Stimulated activated CD4-positive, alpha-beta T cell treated with anti-CD3 and anti-CD28 coated beads, Interleukin-1b, Interleukin-23, amount 100 ng/mL, for 48 hours (primary cell): ENCODE data around the gene AGAP1.

Experiments used
- DNase-seq: peaks from one replicate; pipeline ENCODE4 v3.0.0-alpha.2; 2020

Gene AGAP1

GRCh38 chr2:235553291-235553690 lies 59.4 kb downstream of the AGAP1 start:
- DNase-seq, result no peak

DNA sequence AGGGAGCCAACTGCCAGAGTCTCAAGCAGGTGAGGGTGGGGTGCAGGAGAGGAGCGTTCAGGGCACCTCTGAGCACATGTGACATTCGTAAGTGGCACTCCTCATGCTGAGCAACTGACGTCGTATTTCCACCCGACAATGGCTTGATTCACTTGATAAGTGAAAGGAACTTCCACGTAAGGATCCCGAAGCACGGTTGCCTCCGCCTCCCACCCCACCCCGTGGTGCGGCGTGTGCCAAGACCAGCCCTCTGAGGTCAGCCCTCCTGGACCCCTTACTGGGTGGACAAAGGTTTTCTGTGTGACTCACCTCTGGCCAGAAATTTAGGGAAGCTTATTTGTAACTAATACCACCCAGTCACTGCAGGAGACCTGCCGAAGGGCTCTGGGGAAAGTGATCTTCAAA lies 59.9 kb downstream of the AGAP1 start:
- no peak for DNase-seq

GRCh38 chr2:235554385-235554784 lies 60.5 kb downstream of the AGAP1 start:
- no peak for DNase-seq

DNA sequence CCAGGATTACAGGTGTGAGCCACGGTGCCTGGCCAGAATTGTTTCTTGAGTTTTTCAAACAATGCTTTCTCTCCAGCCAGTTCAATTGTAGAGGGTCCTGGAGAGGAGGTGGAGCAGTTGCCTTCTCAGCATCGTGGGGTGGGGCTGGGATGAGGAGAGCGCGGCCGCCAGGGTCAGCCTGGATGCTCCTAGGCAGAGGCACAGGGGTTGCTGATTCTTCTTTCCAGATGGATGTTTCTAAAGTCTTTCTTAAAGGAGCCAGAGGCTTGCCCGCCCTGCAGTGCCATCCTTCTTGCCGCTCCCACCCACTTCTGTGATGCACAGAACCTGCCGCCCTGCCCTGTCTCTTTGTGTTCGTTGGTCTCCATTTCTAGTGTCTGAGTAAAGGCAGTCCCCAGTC lies 61.1 kb downstream of the AGAP1 start:
- DNase-seq, result no peak

DNA sequence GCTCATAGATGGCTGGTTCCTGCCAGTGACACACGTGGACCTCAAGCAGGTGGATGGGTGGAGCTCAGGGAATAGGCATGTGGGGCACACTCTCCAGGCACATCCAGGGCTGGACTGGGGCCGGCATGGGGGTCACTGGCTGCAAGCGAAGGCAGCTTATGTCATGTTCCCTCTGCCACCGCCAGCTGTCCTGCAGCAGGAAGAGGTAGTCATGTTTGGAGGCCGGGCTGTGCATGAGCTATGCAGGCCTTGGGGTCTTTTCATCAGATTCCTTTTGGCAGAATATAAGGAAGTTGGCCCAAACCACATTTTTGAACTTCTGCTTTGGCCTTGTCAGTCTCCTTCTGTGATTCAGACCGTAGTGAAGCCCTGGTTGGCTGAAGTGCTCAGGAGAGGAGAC lies 61.5 kb downstream of the AGAP1 start:
- no peak for DNase-seq

GRCh38 chr2:235556086-235556485 lies 62.2 kb downstream of the AGAP1 start:
- DNase-seq, result no peak

- DNase-seq, result no peak
Observed at GRCh38 chr2:235556901-235557300, 63.1 kb downstream of the AGAP1 start.

GRCh38 chr2:235557903-235558302 lies 64.1 kb downstream of the AGAP1 start:
- DNase-seq, result no peak

DNA sequence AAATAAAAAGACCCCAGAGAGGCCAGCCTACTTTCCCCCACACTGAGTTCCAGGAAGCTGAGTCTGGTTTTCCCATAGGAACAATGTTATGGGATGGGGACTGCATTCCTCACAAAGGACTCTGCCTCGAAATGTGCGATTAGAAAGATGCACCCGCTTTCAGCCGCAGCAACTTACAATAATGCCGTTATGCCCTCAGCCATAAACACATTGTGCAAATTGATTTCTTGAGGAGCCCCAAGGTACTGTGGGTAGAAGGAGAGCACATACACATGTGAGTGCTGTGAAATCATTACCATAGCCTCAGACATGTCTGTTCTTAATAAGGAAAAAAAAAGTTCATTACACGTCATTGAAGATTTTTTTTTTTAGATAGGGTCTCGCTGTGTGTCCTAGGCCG lies 64.7 kb downstream of the AGAP1 start:
- DNase-seq, result no peak

- DNase-seq, result no peak
Observed at GRCh38 chr2:235560345-235560744, 66.5 kb downstream of the AGAP1 start.

- no peak for DNase-seq
Observed at GRCh38 chr2:235561450-235561849, 67.6 kb downstream of the AGAP1 start.

- no peak for DNase-seq
Observed at GRCh38 chr2:235562065-235562747, 68.4 kb downstream of the AGAP1 start.

DNA sequence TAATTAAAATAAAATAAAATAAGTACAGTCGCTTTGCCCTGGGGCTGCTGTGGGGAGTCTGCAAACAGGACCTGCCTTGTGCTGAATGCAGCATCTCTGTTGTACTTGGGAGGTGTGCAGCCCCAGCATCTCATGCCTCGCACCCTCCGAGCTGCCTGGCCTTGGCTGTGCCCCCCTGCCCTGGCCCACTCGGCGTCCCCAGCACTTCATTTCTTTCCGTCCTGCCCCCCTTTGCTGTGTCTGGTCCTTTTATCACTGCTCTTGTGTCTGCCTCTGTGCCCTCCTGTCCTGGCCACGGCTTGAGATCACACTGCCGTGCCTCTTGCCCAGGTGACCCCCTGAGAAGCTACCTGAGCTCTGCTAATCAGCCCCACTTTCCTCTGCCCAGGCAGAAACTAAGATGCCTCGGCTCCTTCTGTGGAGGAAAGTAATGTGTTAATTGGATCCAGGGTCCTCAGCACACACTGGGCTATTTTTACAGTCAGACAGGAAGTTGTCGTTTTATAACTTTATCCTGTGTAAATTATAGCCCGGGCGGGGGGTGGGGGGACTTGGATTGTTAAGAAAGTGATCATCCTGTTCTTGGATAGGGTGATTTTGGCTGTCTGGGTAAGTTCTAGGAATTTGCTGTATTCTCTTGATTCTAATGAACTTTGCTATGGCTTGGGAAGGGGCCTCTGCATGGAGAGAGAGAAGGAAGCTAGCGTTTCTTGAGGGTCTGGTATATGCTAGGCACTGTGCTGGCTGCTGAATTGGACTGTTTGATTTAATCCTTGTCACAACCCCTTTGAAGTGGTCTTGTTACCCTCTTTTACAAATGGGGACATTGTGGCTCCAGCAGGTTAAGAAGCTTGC lies 69.4 kb downstream of the AGAP1 start:
- DNase-seq, result no peak

GRCh38 chr2:235564066-235564465 lies 70.2 kb downstream of the AGAP1 start:
- DNase-seq, result no peak

- DNase-seq, result no peak
Observed at GRCh38 chr2:235564884-235565530, 71.2 kb downstream of the AGAP1 start.

GRCh38 chr2:235566415-235566814 lies 72.6 kb downstream of the AGAP1 start:
- no peak for DNase-seq

DNA sequence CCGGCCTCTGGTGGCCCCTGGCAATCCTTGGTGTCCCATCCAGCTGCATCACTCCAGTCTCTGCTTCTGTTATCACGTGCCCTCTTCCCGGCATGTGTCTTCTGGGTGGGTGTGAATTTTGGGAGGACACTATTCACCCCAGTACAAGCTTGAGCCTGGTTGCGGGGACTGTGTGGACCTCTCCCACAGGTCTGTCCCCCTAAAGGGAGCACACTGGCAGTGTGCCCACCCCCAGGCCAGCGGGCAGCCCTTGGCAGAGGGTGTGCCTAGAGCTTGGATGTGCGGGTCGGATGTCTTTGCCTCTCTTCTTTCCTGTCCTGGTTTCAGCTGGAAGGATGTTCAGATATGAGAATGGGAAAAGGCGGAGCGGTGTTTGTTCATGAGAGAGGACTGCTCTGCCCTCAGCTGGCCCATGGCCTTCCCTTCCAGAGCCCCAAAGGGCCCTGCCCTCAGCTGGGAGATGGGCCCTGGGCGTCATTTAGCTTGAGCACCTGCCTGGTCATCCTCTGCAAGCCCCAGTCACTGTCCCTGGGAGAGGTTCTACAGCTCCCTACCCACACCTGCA lies 73.2 kb downstream of the AGAP1 start:
- DNase-seq, result no peak

DNA sequence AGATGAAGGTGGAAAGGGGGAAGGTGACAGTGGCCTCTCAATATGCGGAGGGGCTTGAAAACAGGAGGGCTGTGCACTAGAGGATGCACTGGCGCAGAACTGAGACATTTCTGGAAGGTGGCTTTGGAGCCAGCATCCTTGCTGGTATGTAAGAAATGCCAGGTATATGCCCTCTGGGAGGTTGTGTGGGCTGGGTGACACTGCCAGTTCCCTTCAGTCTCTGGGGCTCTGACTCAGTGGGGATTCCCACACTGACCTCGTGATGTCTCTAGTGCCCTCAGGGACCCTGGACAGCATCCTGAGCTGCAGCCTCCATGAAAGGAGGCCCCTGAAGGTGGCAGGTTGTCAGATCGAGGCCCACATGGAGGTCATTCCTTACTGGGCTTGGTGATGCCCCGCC lies 74.0 kb downstream of the AGAP1 start:
- no peak for DNase-seq

DNA sequence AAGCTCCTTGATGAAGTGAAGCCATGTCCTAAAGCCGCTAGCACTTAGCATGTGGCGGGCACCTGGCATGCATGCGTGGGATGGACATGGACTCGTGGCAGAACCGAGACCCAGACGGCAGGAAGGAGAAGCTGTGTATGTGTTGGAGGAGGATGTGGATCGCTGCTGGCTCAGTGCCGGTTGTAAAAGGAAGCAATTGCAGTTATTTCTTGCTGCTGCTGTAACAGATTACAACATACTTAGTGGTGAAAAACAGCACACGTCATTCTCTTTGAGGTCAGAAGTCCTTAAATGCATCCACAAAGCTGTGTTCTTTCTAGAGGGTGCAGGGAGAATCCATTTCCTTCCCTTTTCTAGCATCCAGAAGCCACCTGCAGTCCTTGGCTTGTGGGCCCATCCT lies 74.6 kb downstream of the AGAP1 start:
- no peak for DNase-seq

DNA sequence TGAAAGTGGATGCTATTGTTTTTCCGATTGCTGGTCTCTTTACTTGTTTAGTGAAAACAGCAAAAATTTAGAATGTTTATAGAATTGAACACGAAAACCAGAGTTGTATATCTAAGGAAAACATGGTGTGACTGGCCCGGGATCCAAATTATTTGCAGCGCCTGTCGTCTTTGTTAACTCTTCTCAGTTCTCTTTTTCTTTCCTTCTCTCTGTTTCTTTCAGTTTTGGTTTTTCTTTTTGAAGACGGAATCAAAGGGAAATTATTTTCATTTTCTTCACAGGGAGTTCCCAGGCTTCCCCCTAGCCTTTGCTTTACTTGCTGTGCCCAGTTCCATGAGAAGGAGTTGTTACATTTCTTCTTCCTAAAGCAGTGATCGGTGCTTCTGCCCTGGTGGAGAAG lies 76.0 kb downstream of the AGAP1 start:
- DNase-seq, result no peak

DNA sequence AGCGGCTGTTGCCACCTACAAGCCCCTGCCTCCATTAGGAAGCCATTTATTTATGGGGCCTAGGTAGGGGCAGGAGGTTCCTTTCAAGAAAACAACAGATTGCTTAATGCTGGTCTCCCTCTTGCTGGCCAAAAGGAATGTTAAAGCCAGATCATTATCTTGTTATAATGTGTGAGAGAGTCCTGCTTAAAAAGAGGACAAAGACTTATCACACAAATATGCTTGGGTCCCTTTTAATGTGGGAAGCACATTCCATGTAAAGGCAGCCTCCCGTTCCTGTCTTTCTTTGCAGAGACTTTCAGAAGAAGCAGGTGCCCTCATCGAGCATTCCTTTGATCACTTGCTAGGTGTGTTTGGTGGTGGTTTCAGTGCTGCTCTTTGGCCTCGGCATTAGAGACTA lies 76.4 kb downstream of the AGAP1 start:
- no peak for DNase-seq

DNA sequence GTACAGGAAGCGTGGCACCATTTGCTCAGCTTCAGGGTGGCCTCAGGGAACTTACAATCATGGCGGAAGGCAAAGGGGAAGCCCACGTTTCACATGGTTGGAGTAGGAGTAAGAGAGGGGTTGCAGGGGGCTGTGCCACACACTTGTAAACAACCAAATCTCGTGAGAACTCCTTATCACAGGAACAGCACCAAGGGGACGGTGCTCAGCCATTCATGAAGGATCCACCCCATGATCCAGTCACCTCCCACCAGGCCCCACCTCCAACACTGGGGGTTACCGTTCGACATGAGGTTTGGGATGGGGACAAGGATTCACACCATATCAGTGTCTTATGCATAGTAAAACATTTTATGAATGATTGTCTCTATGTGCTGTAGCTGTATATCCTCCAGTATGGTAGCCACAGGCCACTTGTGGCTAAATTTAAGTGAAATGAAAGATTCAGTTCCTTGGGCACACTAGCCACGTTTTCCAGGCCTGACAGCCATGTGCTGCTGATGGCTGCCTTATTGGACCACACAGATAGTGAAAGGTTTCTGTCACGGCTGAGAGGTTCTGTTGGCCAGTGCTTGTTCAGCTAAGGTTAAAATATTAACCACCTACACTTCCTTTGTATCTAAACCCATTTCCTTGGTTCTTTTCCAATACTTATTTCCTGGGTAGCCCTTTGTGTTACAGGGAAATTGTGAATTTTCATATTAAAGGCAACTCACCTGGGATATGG lies 77.3 kb downstream of the AGAP1 start:
- DNase-seq, result no peak

GRCh38 chr2:235572592-235572991 lies 78.7 kb downstream of the AGAP1 start:
- no peak for DNase-seq
